NCI-H1092 treated with DMSO at 0.1 percent for 48 hours (cell line): ENCODE measurements around the gene SUPT16H.
"Not testable (repeated sequence)": the region's sequence is repeated elsewhere in the genome, so short reads cannot be mapped to it uniquely, and the experiment has no call there.

Source experiments
- DNase-seq: peaks from one replicate; lab custom pipeline; 2025; lab: John Stamatoyannopoulos, UW

The SUPT16H gene

DNA sequence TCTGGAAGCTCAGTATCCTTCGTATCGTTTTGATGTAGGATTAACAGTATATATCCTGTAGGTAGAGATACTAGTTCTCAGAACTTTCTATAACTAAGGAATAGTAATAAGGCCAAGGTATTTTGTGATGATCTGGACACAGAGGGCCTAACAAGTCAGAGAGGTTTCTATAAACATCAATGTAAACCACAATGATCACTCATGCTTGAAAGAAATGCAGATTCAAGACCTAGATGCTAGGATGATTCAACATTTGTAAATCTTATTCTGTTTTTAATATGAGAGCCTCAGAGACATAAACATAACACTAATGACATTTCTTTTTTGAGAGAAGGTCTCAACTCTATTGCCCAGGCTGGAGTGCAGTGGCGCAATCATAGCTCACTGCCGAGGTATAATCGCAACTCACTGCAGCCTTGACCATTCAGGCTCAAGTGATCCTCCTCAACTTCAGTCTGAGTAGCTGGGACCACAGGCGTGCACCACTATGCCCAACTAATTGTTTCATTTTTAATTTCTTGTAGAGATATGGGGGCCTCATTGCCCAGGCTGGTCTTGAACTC, 16.2 kb downstream of the SUPT16H start:
- DNase-seq = no peak

DNA sequence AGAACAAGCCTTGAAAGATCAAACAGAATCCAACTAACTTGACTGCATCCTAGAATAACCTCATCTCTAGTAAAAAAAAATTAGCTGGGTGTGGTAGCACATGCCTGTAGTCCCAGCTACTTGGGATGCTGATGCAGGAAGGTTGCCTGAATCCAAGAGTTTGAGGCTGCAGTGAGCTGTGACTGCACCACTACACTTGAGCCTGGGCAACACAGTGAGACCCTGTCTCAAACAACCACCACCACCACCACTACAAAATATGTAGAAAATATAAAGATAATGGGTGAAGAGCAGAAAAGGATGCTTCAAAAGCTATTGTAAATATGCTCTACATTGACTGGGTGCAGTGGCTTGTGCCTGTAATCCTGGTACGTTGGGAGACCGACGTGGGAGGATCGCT, 27.3 kb downstream of the SUPT16H start:
- no peak for DNase-seq

DNA sequence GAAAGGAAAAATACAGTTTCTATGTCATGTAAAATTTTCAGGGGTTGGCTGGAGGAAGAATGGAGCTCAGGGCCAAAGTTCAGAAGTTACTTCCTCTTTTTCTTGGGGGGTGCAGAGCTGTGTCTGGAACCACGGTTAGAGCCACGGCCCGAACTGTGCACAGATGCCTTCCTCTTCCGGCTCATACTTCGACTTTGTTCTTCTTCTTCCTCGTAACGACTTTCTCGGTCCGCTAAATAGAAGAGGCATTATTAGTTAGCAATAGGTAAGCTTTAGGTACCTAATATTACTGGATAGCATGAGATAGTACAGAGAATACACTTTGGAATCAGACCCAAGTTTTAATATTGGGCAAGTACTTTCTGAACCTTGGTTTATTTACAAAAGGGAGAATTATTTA, 31.2 kb downstream of the SUPT16H start:
- DNase-seq = no peak

DNA sequence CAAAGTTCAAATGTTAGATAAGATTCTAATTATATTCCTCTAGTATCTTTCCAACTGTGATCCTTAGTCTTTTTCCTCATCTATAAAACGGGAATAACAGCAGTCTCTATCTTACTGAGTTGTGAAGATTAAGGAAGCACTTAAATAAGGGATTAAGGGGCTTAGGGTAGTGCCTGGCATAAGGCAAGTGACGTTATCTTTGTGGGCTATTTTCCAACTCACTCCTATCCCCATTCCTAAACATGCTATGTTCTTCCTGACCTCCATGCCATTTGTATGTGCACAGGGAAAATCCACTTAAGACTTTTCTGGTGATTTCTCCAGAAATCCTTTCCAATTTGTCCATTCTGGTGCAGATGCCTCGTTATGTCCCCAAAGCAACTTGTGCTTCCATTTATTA, 33.3 kb downstream of the SUPT16H start:
- DNase-seq = no peak

DNA sequence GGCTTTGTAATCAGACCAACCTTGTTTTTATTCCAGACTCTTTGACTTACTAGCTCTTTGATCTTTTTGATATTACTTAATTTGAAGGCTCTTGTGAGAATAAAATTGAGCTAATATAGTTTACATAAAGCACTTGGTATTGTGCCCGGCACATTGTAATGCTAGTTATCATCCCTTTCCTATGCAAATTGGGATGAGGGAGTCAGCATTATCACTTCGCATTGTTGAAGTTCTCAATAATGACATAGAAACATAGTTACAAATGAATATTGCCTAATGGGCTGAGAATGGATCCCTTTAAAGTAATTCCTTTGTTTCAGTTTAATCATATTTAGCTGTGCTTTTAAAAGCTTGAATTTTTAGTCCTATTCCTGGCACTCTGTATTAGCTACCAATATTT, 36.6 kb downstream of the SUPT16H start:
- DNase-seq = no peak

DNA sequence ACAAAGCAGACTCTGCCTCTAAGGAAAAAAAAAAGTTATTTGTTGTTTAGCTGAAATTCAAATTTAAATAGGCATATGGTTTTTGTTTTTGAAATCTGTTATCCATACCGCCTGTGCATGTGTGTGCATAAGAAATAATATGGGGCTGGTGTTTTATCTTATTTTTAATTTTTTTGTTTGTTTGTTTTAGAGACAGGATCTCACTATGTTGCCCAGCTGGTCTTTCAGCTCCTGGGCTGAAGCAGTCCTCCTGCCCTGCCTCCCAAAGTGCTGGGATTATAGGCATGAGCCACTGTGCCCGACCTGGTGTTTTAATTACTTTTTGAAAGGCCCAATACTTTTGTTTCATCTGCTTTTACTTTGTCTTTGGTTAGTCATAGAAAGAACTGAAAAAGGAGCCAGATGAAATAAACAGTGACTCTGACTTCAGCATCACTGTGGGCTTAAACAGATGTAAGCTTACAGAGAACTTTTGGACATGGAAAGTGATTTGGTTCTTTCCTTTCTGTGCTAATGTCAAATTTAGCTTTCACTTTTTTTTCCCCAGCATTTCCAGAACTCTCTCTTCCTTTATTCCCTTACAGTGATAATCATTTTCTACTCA, 37.2 kb downstream of the SUPT16H start:
- no peak for DNase-seq

DNA sequence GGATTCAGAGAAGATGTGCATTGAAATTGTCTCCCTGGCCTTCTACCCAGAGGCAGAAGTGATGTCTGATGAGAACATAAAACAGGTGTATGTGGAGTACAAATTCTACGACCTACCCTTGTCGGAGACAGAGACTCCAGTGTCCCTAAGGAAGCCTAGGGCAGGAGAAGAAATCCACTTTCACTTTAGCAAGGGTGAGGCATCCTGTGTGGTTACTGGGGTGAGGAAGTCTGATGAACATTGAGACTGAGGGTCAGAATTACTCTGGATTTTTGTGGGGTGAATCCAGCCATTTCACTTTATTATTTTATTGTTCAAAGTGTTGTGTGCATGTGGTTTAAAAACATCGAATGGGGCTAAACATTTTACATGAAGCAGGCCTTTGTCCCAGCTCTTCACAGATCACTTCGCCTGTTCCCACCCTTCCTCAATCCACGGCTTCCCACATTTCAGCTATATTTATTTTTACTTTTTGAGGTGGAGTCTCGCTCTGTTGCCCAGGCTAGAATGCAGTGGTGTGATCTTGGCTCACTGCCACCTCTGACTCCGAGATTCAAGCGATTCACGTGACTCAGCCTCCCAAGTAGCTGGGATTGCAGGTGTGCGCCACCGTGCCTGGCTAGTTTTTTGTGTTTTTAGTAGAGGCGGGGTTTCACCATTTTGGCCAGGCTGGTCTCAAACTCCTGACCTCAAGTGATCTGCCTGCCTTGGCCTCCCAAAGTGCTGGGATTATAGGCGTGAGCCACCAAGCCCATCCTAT, 40.6 kb downstream of the SUPT16H start:
- no peak for DNase-seq

DNA sequence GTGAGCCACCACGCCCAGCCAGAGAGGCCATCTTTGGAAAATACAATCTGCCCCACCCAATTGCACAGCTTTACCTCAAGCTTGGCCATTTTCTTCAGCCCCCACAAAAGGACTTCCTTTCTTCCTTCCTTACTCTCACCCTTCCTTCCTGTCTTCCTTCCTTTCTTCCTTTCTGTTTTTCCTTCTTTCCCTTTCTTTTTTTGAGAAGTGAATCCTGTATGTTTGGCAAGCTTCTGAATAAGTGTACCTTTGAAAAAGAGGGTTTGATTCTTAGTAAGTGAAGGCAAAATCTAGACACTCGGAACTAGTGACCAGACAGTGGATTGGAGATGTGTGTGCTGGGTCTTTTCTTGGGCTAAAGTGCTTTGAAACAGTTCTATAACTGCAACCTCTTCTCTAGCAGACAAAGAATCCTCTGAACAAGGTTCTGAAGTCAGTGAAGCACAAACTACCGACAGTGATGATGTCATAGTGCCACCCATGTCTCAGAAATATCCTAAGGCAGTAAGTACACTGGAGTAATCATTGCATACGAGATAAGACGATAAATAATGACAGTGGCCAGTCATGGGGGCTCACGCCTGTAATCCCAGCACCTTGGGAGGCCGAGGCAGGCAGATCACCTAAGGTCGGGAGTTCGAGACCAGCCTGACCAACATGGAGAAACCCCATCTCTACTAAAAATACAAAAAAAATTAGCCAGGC, 49.5 kb downstream of the SUPT16H start:
- DNase-seq = no peak

DNA sequence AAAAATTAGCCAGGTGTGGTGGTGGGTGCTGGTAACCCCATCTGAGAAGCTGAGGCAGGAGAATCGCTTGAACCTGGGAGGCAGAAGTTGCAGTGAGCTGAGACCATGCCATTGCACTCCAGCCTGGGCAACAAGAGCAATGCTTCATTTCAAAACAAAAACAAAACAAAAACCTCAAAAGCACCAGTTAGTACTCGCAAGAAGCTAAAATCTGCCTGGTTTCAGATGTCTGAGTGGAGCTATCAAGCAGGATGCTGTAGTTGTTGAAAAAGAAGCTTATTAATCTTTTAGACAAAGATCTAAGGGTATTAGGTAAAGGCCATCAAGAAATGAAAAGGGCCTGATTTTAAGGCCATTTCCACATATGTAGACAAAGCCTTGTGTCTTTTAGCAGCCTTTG, 50.9 kb downstream of the SUPT16H start:
- DNase-seq = no peak

DNA sequence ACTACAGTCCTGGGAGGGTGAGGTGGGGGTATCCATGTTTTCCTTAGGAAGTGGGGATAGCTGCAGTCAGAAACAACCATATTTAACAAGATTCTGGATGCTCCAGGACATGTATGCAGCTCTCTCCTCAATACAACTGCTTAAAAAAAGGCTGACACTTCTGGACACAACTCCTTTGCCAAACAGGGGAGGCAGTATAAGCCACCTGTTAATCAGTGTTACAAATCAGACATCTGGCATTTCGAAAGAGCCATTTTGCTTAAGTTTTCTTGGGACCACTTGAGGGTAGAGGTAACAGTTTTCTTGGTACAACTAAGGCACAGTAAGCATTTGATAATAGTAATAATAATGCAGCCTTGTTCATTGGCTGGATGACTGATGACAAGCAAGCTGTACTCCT, 56.8 kb downstream of the SUPT16H start:
- no peak for DNase-seq

DNA sequence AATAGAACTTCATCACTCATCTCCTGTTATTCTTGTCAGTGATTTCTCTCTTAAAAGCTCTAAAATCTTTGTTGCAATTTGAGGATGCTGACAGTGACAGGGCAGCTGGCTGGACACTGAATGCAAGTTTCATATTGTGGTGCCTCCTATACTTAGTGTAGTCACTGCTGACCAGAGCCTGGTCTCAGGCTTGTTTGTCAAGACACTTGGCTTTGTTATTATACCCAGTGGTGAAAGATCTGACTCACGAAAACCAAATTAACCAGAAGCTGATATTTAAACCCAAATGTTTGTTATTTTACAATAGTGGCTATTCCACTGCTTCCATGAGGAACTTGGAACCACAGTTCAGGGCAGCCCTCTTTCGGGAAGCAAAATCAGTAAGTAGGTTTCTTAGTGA, 61.1 kb downstream of the SUPT16H start:
- DNase-seq = no peak

DNA sequence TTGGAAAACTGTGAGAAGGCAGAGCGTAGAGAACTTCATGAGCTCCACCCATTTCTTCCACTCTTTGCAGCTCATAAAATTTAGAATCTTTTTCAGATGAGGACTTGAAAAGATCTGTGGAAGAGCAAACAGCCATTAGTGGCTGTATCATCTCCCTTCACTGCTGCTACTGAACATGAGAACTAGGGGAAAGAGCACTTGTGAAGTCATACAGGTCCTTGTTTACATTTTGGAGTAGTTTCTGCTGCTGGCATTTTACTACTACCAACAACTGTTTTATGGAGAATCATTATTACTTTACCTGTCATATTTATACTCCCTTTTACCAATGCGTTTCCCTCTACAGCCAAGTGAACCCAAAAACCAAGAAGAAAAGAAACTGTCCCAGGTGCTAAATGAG, 62.9 kb downstream of the SUPT16H start:
- DNase-seq = no peak

DNA sequence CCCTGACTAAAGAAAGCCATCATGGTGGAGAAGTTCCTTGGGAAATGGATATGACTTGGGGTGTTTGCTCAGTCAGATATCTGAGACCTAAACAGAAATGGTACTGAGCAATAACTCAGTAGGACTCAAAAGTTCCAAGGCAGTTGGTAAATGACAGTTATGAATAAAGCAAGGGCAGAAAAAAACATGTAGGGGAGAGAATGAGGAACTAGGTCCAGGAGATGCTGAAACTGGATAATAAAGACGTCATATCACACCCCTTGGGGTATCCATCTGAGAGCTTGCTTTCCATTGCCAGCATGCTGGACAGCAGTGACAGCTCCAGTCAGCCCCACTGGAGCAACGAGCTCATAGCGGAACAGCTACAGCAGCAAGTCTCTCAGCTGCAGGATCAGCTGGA, 66.4 kb downstream of the SUPT16H start:
- no peak for DNase-seq

DNA sequence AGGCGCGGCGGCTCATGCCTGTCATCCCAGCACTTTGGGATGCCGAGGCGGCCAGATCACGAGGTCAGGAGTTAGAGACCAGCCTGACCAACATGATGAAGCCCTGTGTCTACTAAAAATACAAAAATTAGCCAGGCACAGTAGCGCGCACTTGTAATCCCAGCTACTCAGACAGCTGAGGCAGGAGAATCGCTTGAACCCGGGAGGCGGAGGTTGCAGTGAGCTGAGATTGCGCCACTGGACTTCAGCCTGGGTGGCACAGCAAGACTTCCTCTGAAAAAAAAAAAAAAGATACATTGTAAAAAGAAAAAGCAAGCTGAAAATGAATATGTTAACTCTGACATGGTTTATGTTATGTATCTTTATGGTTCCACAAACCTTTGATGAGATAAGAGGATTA, 70.3 kb downstream of the SUPT16H start:
- no peak for DNase-seq

DNA sequence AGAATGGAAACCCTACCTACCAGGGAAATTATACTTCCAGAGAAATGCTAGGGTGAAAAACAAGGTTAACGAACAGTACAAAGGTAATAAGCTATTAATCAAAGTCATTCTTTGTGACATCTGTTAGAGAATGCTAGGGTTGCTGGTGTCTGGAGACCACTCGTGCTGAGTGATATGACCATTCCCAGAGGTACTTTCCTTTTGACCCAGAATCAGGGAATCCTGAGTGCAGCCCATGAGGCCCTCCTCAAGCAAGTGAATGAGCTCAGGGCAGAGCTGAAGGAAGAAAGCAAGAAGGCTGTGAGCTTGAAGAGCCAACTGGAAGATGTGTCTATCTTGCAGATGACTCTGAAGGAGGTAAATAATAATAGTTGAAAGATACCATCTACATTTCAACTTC, 72.2 kb downstream of the SUPT16H start:
- DNase-seq = no peak

DNA sequence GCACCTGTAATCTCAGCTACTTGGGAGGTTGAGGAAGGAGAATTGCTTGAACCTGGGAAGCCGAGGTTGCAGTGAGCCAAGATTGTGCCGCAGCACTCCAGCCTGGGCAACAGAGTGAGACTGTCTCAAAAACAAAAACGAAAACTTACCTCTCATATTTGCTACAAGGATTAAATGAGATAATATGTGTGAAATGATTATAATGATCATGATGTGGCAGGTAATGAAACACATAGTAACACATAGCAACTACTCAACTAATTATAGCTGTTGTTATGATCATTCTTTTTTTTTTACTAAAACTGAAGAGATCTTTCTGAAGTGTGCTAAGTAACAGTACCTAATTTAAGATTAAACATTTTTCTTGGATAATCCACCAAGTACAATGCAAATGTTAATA, 73.9 kb downstream of the SUPT16H start:
- no peak for DNase-seq

DNA sequence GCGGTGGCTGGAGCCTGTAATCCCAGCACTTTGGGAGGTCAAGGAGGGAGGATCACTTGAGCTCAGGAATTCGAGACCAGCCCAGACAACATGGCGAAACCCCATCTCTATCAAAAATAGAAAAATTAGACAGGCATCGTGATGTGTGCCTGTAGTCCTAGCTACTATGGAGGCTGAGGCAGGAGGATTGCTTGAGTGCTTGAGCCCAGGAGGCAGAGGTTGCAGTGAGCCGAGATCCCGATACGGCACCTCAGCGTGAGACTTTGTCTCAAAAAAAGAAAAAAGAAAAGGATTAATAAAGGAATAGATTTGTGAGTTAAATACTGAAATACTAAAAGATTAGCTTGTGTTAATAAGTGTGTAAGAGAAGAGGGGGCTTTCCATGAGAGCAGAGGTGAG, 74.6 kb downstream of the SUPT16H start:
- DNase-seq = no peak

DNA sequence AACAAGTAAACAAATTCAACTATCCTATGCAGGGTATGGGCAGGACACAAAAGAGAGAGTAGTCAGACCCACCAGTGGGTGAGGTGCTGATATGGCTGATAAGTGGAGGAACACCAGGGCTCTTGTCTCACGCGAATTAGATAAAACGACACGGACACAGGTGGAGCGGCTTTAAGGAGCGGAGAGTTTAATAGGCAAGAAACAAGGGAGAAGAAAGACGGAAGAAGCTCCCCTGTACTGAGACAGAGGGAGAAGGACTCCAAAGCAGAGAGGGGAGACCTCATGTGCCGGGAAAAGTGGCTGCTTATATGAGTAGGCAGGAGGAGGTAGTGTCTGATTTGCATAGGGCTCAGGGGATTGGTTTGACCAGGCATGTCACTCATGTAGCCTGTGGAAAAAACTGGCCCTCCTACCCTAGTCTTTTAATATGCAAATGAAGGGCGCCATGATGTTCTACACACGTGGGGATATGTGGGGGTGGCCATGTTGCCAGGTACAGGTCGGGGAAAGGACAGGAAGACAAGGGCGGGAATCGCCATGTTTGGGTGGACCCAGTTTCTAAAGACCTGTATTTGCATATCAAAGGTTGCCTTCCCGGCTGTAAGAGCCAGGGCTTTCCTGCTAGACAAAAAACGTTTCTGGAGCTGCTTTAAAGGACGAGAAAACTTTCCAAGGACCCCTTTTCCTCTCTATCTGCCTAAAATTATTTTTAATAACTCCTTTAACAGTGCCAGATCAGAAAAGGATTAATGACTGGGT, 75.2 kb downstream of the SUPT16H start:
- DNase-seq = peak; percentile 96

DNA sequence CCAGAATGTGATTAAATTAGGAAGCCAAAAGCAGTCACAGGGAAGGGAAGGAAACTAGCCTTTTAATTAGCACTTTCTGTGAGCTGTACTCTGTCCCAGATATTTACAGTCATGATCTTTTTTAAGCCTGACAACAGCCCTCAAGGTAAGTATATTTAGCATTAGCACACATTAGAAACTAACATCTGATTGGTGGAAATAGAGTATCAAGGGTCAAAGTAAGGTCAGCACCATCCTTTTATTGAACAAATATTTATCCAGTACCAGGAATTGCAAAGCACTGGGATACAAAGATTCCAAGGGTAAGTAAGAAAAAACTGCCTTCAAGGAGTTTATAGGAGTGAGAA, 75.7 kb downstream of the SUPT16H start:
- peak; percentile 69 for DNase-seq

DNA sequence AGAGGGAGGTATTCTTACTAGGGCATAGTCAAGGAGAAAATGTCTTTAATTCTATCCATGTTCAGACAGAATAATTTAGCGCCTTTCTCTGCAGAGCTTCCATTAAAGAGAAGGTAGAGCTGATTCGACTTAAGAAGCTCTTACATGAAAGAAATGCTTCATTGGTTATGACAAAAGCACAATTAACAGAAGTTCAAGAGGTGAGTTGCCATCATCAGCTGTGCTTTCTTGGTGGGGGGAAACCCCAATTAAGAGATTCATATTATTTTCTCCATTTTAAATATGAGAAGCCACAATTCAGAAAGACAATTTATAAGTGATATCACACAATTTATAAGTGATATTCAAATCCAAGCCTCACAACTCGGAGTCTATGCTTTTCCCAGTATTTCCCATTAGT, 76.2 kb downstream of the SUPT16H start:
- no peak for DNase-seq

DNA sequence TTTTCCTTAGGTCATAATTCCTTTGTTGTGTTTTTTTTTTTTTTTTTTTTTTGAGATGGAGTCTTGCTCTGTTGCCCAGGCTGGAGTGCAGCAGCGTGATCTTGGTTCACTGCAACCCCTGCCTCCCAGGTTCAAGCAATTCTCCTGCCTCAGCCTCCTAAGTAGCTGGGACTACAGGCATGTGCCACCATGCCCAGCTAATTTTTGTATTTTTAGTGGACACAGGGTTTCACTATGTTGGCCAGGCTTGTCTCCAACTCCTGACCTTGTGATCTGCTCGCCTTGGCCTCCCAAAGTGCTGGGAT, 81.0 kb downstream of the SUPT16H start:
- DNase-seq = not testable (repeated sequence)

DNA sequence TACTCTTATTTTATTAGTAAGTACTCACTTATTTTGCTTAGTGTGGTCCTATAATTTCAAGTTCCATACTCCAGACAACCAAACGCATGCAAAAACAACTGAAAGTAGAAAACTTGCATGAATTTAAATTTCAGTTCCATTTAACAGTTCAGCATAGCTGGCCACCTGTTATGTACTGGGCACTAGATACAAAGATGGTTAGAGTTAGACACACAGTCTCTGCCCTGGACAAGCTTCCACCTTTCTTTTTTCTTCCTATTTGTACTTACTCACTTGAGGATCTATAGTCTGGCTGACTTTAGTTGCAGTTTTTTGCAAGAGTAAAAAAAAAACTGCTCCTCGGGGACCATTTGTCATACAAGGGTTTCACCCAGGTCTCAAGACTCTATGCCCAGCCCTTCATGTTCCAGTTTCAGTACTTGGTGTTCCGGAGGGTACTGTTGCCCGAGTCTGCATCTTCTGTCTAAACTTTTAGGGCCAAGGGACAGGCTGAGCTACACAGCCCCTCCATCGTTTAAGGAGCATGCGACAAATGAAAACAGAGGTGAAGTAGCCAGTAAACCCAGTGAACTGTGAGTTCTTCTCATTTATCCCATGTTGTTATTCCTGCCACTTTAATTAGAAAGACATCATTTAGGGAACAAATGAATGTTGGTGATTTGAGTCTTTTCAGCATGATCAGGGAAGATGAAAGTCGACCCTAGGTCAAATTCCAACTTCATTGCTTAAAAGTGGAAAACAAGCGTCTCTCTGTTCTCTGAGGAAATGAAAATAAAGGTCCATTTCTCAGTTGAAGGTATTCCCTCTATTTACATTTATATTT, 81.6 kb downstream of the SUPT16H start:
- no peak for DNase-seq
